CD14-positive monocyte (primary cell): Measurements from ENCODE around the gene TESPA1. TPM values are rescaled to one million over a fixed set of nuclear protein-coding genes. Genes with fewer than 3 reads are reported as not detected.

ENCODE experiments used
- DNase-seq, 3 donors: peaks; one replicate each; pipeline ENCODE4 v3.0.0-alpha.2; 2011 to 2022
- H2AFZ ChIP-seq: 2 replicates; pipeline ENCODE4 v1.6.0; 2012; ENCODE audit warnings: mild to moderate bottlenecking, low read depth, low read length, inconsistent platforms; ENCODE audit not compliant: insufficient read depth, poor library complexity, severe bottlenecking
- H3K27ac ChIP-seq, 2 donors: 1 replicate in 1 of 2; 2 replicates in 1 of 2; pipeline ENCODE4 v1.5.1; 2012 to 2013; ENCODE audit warnings: low read length in 2 of 2, control low read depth in 1 of 2, inconsistent platforms in 1 of 2, low read depth in 1 of 2, mild to moderate bottlenecking in 1 of 2
- H3K27me3 ChIP-seq, 2 donors: one replicate each; pipeline versions ENCODE4 v1.6.0 to v1.6.1; 2011 to 2013; ENCODE audit warnings: low read length in 2 of 2; ENCODE audit not compliant: control insufficient read depth in 2 of 2, insufficient read depth in 2 of 2
- H3K36me3 ChIP-seq, 2 donors: replicated peaks in 1 of 2; 1 replicate in 1 of 2; 2 replicates in 1 of 2; pipeline versions ENCODE4 v1.5.1 to v1.6.1; 2012 to 2013; ENCODE audit warnings: low read length in 2 of 2, control low read depth in 1 of 2, inconsistent platforms in 1 of 2, mild to moderate bottlenecking in 1 of 2; ENCODE audit not compliant: insufficient read depth in 2 of 2, control insufficient read depth in 1 of 2
- H3K4me1 ChIP-seq, 2 donors: 1 replicate in 1 of 2; 2 replicates in 1 of 2; pipeline versions ENCODE4 v1.5.1 to v1.6.1; 2012 to 2013; ENCODE audit warnings: low read length in 2 of 2, control low read depth in 1 of 2, inconsistent platforms in 1 of 2, mild to moderate bottlenecking in 1 of 2, moderate library complexity in 1 of 2; ENCODE audit not compliant: insufficient read depth in 2 of 2, control insufficient read depth in 1 of 2
- H3K4me2 ChIP-seq: replicated peaks from 2 replicates; pipeline ENCODE3; 2012; ENCODE audit warnings: low read length, moderate library complexity, mild to moderate bottlenecking; ENCODE audit not compliant: poor library complexity, severe bottlenecking; ENCODE audit errors: extremely low read depth
- H3K4me3 ChIP-seq, 3 experiments: fragments of 200-600 bp in 1 of 3; sonication (generic) in 1 of 3; replicated peaks in 1 of 3; 1 replicate in 2 of 3; 2 replicates in 1 of 3; pipeline ENCODE4 v1.5.1; 2011 to 2013; ENCODE audit warnings: low read length in 3 of 3, mild to moderate bottlenecking in 3 of 3, control low read depth in 2 of 3, low read depth in 2 of 3, inconsistent platforms in 1 of 3, moderate library complexity in 1 of 3
- H3K79me2 ChIP-seq: 2 replicates; pipeline ENCODE4 v1.6.0; 2012; ENCODE audit warnings: mild to moderate bottlenecking, control low read depth, inconsistent platforms, low read length, moderate library complexity; ENCODE audit not compliant: insufficient read depth
- H3K9ac ChIP-seq: 2 replicates; pipeline ENCODE4 v1.6.0; 2017; ENCODE audit warnings: low read length, mild to moderate bottlenecking; ENCODE audit not compliant: insufficient read depth, poor library complexity, severe bottlenecking
- H3K9me3 ChIP-seq, 2 donors: replicated peaks in 1 of 2; 1 replicate in 1 of 2; 2 replicates in 1 of 2; pipeline versions ENCODE4 v1.5.1 to v1.6.1; 2012 to 2013; ENCODE audit warnings: low read length in 2 of 2, control low read depth in 1 of 2; ENCODE audit not compliant: control insufficient read depth in 1 of 2, insufficient read depth in 1 of 2
- H4K20me1 ChIP-seq: 2 replicates; pipeline ENCODE4 v1.6.0; 2012; ENCODE audit warnings: mild to moderate bottlenecking, low read length, control low read depth, moderate library complexity; ENCODE audit not compliant: insufficient read depth
- H3K27ac Mint-ChIP-seq, 7 donors: one replicate each; pipeline ENCODE4 v1.8.0; 2020; ENCODE audit warnings: mild to moderate bottlenecking in 7 of 7, mixed read lengths in 7 of 7, moderate library complexity in 6 of 7, inconsistent platforms in 2 of 7
- H3K27me3 Mint-ChIP-seq, 3 donors: one replicate each; pipeline ENCODE4 v1.8.0; 2021 to 2022; ENCODE audit warnings: low read depth in 3 of 3, mild to moderate bottlenecking in 3 of 3, mixed read lengths in 3 of 3, moderate library complexity in 3 of 3, inconsistent platforms in 1 of 3
- H3K36me3 Mint-ChIP-seq, 2 donors: one replicate each; pipeline ENCODE4 v1.8.0; 2020; ENCODE audit warnings: mixed read lengths in 2 of 2, inconsistent platforms in 1 of 2, mild to moderate bottlenecking in 1 of 2
- H3K4me1 Mint-ChIP-seq: one replicate; pipeline ENCODE4 v1.8.0; 2020; ENCODE audit warnings: mild to moderate bottlenecking, mixed read lengths
- H3K4me3 Mint-ChIP-seq, 2 donors: one replicate each; pipeline ENCODE4 v1.8.0; 2020; ENCODE audit warnings: mild to moderate bottlenecking in 2 of 2, mixed read lengths in 2 of 2, moderate library complexity in 1 of 2
- H3K9me3 Mint-ChIP-seq, 7 donors: one replicate each; pipeline ENCODE4 v1.8.0; 2020 to 2022; ENCODE audit warnings: mixed read lengths in 7 of 7, mild to moderate bottlenecking in 6 of 7, moderate library complexity in 6 of 7, inconsistent platforms in 2 of 7
- WGBS: methylation state at CpG from one replicate; pipeline ENCODE4 v1.1.5; 2013; ENCODE audit warnings: missing lambda C conversion rate; ENCODE audit not compliant: insufficient coverage; 5-methylcytosine and 5-hydroxymethylcytosine counted together
- intact Hi-C, 2 donors: fragments of 100-400 bp; cut with micrococcal nuclease; formaldehyde crosslinking; loops; one replicate each; pipeline versions ENCODE4 v1.15.0 to v1.15.1; 2023
- polyA plus RNA-seq, 3 donors: library from polyadenylated mRNA; depleted of rRNA in 1 of 3; unstranded in 2 of 3; stranded (reverse) in 1 of 3; fragments of 300-500 nt in 2 of 3; fragments of >200 nt in 1 of 3; fragmentation: Illumina TruSeq in 2 of 3; gene quantifications; 1 replicate in 2 of 3; 2 replicates in 1 of 3; pipeline ENCODE4 v1.2.3, GENCODE V29; 2012 to 2021
- TF ChIP-seq, protein P1 (sequence below): fragments of 200-600 bp; IDR thresholded peaks from one replicate; pipeline ENCODE4 v1.8.0; 2022; ENCODE audit warnings: antibody characterized with exemption, mild to moderate bottlenecking

TESPA1 gene
- polyA plus RNA-seq, 3 donors, result 0.23 to 0.61 (median 0.37) TPM

DNA sequence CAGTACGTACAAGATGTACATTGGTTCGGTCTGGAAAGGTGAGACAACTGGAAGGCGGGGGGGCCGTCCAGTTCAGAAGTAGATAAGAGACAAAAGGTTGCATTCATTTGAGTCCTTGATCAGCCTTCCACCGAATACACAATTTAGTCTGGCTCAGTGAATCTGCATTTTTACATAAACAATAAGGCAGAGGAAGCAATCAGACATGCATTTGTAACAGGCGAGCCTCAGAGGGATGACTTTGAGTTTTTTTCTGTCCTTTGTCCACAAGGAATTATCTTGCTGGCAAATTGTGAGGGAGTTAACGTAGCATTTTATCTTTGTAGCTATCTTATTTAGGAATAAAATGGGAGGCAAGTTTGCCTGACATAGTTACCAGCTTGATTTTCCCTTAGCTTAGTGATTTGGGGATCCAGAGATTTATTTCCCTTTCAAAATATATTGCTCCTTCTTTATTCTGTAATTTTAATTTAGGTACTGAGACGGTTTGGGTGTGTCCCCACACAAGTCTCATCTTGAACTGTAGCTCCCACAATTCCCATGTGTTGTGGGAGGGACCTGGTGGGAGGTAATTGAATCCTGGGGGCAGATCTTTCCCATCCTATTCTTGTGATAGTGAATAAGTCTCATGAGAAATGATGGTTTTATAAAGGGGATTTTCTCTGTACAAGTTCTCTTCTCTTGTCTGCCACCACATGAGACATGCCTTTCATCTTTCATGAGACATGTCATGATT is 59.4 kb downstream of the TESPA1 start:
- no peaks in the 10 kb centered on the region for H3K4me1 Mint-ChIP-seq
- H3K79me2 ChIP-seq, result no peaks in the 10 kb centered on the region
- no peak for DNase-seq
- H3K36me3 ChIP-seq, result no peaks in the 10 kb centered on the region
- TF ChIP-seq, protein P1, sequence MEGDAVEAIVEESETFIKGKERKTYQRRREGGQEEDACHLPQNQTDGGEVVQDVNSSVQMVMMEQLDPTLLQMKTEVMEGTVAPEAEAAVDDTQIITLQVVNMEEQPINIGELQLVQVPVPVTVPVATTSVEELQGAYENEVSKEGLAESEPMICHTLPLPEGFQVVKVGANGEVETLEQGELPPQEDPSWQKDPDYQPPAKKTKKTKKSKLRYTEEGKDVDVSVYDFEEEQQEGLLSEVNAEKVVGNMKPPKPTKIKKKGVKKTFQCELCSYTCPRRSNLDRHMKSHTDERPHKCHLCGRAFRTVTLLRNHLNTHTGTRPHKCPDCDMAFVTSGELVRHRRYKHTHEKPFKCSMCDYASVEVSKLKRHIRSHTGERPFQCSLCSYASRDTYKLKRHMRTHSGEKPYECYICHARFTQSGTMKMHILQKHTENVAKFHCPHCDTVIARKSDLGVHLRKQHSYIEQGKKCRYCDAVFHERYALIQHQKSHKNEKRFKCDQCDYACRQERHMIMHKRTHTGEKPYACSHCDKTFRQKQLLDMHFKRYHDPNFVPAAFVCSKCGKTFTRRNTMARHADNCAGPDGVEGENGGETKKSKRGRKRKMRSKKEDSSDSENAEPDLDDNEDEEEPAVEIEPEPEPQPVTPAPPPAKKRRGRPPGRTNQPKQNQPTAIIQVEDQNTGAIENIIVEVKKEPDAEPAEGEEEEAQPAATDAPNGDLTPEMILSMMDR, result no peak
- intact Hi-C loops, result no loop called here
- no peaks in the 10 kb centered on the region for H4K20me1 ChIP-seq
- peaks cover 0 to 3% of the 10 kb centered on the region in 2 donors for H3K36me3 Mint-ChIP-seq
- no peak overlapping the region for H3K27ac Mint-ChIP-seq
- WGBS, result 92% methylated on average over 6 of the region's 8 CpGs
- H3K4me2 ChIP-seq, result no peak overlapping the region
- H3K9me3 Mint-ChIP-seq, result peaks cover 10 to 23% (median 16%) of the 10 kb centered on the region in 7 donors
- peaks cover 0 to 3% (median 2%) of the 10 kb centered on the region in 3 donors for H3K27me3 Mint-ChIP-seq
- H3K4me3 ChIP-seq, result no peak overlapping the region
- H2AFZ ChIP-seq, result no peak overlapping the region
- H3K9ac ChIP-seq, result no peak overlapping the region
- H3K27me3 ChIP-seq, result no peaks in the 10 kb centered on the region
- H3K4me1 ChIP-seq, result no peaks in the 10 kb centered on the region
- H3K4me3 Mint-ChIP-seq, result no peak overlapping the region
- H3K9me3 ChIP-seq, result peaks cover 14% of the 10 kb centered on the region in 2 donors
- H3K27ac ChIP-seq, result no peak overlapping the region

- H3K9me3 Mint-ChIP-seq, result peaks cover 5 to 10% (median 7%) of the 10 kb centered on the region in 7 donors
- H3K27ac ChIP-seq, result no peak overlapping the region
- H3K27ac Mint-ChIP-seq, result no peak overlapping the region
- H3K27me3 Mint-ChIP-seq, result peaks cover 0 to 2% (median 0%) of the 10 kb centered on the region in 3 donors
- no peak overlapping the region for H3K9ac ChIP-seq
- H3K4me2 ChIP-seq, result no peak overlapping the region
- WGBS, result 96% methylated on average over 15 of the region's 21 CpGs
- H3K9me3 ChIP-seq, result peaks cover 0 to 2% of the 10 kb centered on the region in 2 donors
- no peak overlapping the region for H3K4me3 Mint-ChIP-seq
- H4K20me1 ChIP-seq, result no peaks in the 10 kb centered on the region
- intact Hi-C loops, result no loop called here
- TF ChIP-seq, protein P1, result no peak
- H3K36me3 ChIP-seq, result no peaks in the 10 kb centered on the region
- H3K79me2 ChIP-seq, result no peaks in the 10 kb centered on the region
- H3K27me3 ChIP-seq, result no peaks in the 10 kb centered on the region
- H3K4me3 ChIP-seq, result no peak overlapping the region
- no peak for DNase-seq
- H3K4me1 Mint-ChIP-seq, result no peaks in the 10 kb centered on the region
- no peak overlapping the region for H2AFZ ChIP-seq
- H3K36me3 Mint-ChIP-seq, result no peaks in the 10 kb centered on the region
- no peaks in the 10 kb centered on the region for H3K4me1 ChIP-seq
These were observed 67.5 kb downstream of the TESPA1 start for GRCh38 chr12:54917001-54917488.

Other genes starting within 250 kb of the TESPA1 start
- not detected for gene MUCL1, start 130.2 kb downstream of the TESPA1 start, polyA plus RNA-seq
- not detected for gene NEUROD4, start 35.2 kb upstream of the TESPA1 start, polyA plus RNA-seq
- gene OR9K2, start 141.6 kb upstream of the TESPA1 start, polyA plus RNA-seq, result not detected
- gene OR10A7, start 236.3 kb upstream of the TESPA1 start, polyA plus RNA-seq, result not detected